Activated naive CD4-positive, alpha-beta T cell (primary cell): Measurements from ENCODE around the gene SDR39U1.

Source experiments
- DNase-seq, 4 experiments: peaks; one replicate each; lab custom pipeline; 2025; lab: John Stamatoyannopoulos, UW

The SDR39U1 gene

GRCh38 chr14:24443053-24443665 lies 583 bp upstream of the SDR39U1 start:
- no peak for DNase-seq

GRCh38 chr14:24441904-24442239 lies 704 bp downstream of the SDR39U1 start:
- no peak for DNase-seq

- DNase-seq, result no peak
Observed at GRCh38 chr14:24441485-24441884, 1.1 kb downstream of the SDR39U1 start.

- no peak for DNase-seq
Observed at GRCh38 chr14:24440606-24441399, 1.8 kb downstream of the SDR39U1 start.

GRCh38 chr14:24439830-24440605 lies 2.6 kb downstream of the SDR39U1 start:
- no peak for DNase-seq

- no peak for DNase-seq
Observed at GRCh38 chr14:24439257-24439656, 3.3 kb downstream of the SDR39U1 start.

GRCh38 chr14:24438223-24439097 lies 4.1 kb downstream of the SDR39U1 start:
- no peak for DNase-seq

GRCh38 chr14:24437736-24438067 lies 4.9 kb downstream of the SDR39U1 start:
- DNase-seq, result no peak

GRCh38 chr14:24437020-24437735 lies 5.4 kb downstream of the SDR39U1 start:
- no peak for DNase-seq

- no peak for DNase-seq
Observed at GRCh38 chr14:24436355-24437019, 6.1 kb downstream of the SDR39U1 start.

- DNase-seq, result no peak
Observed at GRCh38 chr14:24435998-24436354, 6.6 kb downstream of the SDR39U1 start.

- DNase-seq, result no peak
Observed at GRCh38 chr14:24435192-24435810, 7.3 kb downstream of the SDR39U1 start.

GRCh38 chr14:24434676-24435075 lies 7.9 kb downstream of the SDR39U1 start:
- no peak for DNase-seq

GRCh38 chr14:24434036-24434435 lies 8.5 kb downstream of the SDR39U1 start:
- DNase-seq, result no peak

GRCh38 chr14:24432259-24433131 lies 10.1 kb downstream of the SDR39U1 start:
- no peak for DNase-seq

GRCh38 chr14:24431569-24432258 lies 10.9 kb downstream of the SDR39U1 start:
- peak; percentile 49 to 80 (median 72) for DNase-seq

- peak in 1 of 4 experiments; percentile 31 for DNase-seq
Observed at GRCh38 chr14:24430682-24431568, 11.7 kb downstream of the SDR39U1 start.
